ENCODE results near the gene BTBD18.

The BTBD18 gene

DNA sequence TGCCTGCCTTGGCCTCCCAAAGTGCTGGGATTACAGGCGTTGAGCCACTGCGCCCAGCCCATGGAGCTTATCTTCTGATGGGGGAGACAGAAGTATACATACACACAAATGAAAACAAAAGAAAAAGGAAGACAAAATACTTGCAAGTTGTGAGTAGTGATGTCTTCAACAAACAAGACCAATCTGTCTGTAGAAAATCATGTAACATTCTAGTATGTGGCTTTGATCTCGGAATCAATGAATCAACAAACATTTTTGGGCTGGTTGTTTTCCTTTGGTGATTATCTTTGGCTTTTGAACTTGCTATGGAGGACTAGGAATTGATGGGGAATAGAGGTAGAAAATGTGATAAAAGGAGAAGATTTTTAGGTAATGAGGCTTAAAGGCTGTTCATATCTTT, 6.6 kb upstream of the BTBD18 start:
- in situ Hi-C loops (cut with MboI; ENCODE audit: low pct_unique_long_range_greater_than_20kb, low sequenced_read_pairs, unreplicated experiment): no loop called here
- no peak for DNase-seq (ENCODE audit: low spot score)
- TF ChIP-seq, protein P1, sequence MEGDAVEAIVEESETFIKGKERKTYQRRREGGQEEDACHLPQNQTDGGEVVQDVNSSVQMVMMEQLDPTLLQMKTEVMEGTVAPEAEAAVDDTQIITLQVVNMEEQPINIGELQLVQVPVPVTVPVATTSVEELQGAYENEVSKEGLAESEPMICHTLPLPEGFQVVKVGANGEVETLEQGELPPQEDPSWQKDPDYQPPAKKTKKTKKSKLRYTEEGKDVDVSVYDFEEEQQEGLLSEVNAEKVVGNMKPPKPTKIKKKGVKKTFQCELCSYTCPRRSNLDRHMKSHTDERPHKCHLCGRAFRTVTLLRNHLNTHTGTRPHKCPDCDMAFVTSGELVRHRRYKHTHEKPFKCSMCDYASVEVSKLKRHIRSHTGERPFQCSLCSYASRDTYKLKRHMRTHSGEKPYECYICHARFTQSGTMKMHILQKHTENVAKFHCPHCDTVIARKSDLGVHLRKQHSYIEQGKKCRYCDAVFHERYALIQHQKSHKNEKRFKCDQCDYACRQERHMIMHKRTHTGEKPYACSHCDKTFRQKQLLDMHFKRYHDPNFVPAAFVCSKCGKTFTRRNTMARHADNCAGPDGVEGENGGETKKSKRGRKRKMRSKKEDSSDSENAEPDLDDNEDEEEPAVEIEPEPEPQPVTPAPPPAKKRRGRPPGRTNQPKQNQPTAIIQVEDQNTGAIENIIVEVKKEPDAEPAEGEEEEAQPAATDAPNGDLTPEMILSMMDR (IDR thresholded peaks at IDR 0.05; ENCODE audit: extremely low read depth, insufficient read depth, missing control alignments): no peak

DNA sequence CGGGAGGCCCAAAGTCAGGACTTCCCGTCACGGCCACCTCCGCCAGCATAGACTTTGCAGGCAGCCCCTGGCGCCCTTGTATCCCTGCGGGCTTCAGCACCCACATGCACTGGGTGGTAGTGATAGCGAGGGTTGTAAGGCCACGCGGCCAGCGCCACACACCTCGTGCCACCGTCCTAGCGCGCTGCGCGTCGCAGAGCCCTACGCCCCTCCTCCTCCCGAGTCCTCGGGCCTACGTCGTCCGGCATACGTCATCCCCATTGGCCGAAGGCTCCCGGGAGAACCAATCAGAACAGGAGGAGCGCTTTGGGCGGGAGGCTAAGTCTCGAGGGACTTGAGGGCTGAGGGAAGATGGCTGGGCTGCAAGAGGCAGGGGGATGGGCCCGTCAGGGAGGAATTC, 1.3 kb upstream of the BTBD18 start:
- in situ Hi-C loops (cut with MboI; ENCODE audit: low pct_unique_long_range_greater_than_20kb, low sequenced_read_pairs, unreplicated experiment): no loop called here
- TF ChIP-seq, protein P1 (IDR thresholded peaks at IDR 0.05; ENCODE audit: extremely low read depth, insufficient read depth, missing control alignments): no peak
- DNase-seq (ENCODE audit: low spot score): no peak

DNA sequence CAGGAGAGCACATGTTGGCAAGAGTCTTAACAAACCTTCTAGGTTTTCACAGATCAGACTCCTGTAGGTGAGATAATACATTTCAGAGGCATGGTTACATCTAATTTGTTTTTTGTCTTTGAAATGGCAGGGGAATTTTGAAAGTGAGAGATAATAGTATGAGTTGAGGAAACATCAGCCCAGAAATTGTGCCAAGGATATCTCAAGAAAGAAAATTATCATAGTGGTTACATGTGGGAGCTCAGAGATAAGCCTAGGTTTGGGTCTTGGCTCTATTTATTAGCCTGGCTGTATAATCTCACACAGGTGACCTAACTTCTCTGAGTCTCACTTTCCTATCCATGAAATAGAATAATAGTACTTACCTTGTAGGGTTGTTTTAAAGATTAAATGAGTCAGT, 443 bp downstream of the BTBD18 start:
- TF ChIP-seq, protein P1 (IDR thresholded peaks at IDR 0.05; ENCODE audit: extremely low read depth, insufficient read depth, missing control alignments): no peak
- in situ Hi-C loops (cut with MboI; ENCODE audit: low pct_unique_long_range_greater_than_20kb, low sequenced_read_pairs, unreplicated experiment): no loop called here
- no peak for DNase-seq (ENCODE audit: low spot score)

DNA sequence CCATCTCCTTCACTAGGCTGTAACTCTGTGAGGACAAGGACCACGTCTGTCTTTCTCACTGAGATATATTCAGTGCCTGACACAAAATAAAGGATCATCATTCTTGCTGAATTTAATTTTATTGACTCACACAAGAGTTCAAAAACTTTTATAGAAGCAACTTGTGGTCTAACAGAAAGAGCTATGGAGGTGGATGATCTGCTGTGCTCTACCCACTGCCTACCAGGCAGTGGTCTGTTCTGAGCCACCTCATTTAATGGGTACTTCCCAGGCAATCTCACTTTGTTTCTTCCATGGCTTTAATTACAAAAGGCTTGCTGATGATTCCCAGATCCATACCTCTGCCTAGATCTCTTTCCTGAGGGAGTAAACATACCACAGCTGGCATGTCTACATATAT, 4.7 kb downstream of the BTBD18 start:
- DNase-seq (ENCODE audit: low spot score): no peak
- in situ Hi-C loops (cut with MboI; ENCODE audit: low pct_unique_long_range_greater_than_20kb, low sequenced_read_pairs, unreplicated experiment): loop anchor here (10.0 kb wide), 1 partner anchor 48 kb away; no protein-coding TSS in a partner anchor
- TF ChIP-seq, protein P1 (IDR thresholded peaks at IDR 0.05; ENCODE audit: extremely low read depth, insufficient read depth, missing control alignments): no peak

DNA sequence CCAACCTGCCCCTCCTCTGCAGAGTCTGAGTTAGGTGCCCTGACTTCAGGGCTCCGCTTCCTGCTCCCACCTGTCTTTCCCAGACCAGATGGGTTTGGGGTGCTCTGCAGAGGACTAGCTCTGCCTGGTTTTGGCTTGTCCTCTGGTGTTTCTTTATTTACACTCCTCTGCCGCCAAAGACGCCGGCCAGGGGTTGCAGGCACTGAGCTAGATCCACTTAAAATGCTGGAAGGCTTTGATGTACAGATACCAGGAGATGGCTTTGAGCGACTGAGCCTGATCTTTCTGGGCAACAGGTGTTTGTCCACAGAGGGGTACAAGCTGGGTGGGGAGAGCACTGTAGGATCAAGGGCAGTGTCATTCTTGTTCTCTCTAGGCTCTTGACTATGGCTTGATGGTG, 6.4 kb downstream of the BTBD18 start:
- TF ChIP-seq, protein P1 (IDR thresholded peaks at IDR 0.05; ENCODE audit: extremely low read depth, insufficient read depth, missing control alignments): no peak
- in situ Hi-C loops (cut with MboI; ENCODE audit: low pct_unique_long_range_greater_than_20kb, low sequenced_read_pairs, unreplicated experiment): loop anchor here (10.0 kb wide), 1 partner anchor 50 kb away; no protein-coding TSS in a partner anchor

DNA sequence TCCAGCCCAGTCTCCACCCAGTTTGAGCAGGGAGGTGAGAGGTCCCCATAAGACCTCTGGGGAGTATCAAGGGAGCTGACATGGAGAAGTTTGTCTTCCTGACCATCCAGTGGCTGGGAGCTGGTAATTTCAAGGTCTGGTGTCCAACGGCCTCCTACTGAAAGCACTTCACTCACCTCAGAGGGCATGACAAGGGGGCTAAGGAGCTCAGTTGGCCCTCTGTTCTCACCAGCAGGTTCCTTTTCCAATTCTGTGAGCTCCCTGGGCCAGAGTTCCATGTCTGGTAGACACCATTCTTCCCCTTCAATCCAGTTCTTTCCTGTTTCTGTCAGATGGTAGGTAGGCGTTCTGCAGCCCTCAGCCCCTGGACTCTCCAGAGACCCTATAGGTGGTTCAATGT, 7.3 kb downstream of the BTBD18 start:
- TF ChIP-seq, protein P1 (IDR thresholded peaks at IDR 0.05; ENCODE audit: extremely low read depth, insufficient read depth, missing control alignments): no peak
- in situ Hi-C loops (cut with MboI; ENCODE audit: low pct_unique_long_range_greater_than_20kb, low sequenced_read_pairs, unreplicated experiment): loop anchor here (10.0 kb wide), 1 partner anchor 50 kb away; no protein-coding TSS in a partner anchor
- DNase-seq (ENCODE audit: low spot score): no peak

More for the DNA sequence above, 6.4 kb downstream of the BTBD18 start:
- DNase-seq (ENCODE audit: low spot score): no peak

DNA sequence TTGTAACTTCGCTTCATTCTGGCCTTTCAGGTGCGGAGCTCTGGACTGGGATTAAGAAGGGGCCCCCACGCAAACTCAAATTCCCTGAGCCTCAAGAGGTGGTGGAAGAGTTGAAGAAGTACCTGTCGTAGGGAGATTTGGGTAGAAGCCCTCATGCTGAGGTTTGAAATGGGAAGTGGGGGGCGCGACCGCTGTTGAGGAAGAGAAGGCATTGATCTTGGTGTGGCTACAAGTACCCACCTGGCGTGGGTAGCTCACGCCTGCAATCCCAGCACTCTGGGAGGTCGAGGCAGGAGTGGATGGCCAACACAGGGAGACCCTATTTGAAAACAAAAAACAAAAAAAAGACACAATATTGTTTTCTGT, 9.5 kb downstream of the BTBD18 start:
- no peak for DNase-seq (ENCODE audit: low spot score)
- TF ChIP-seq, protein P1 (IDR thresholded peaks at IDR 0.05; ENCODE audit: extremely low read depth, insufficient read depth, missing control alignments): no peak
- in situ Hi-C loops (cut with MboI; ENCODE audit: low pct_unique_long_range_greater_than_20kb, low sequenced_read_pairs, unreplicated experiment): loop anchor here (10.0 kb wide), 1 partner anchor 53 kb away; no protein-coding TSS in a partner anchor
